Tibial nerve (tissue), 4 donors: ENCODE measurements around the gene SLC25A18. TPM values are rescaled to one million over a fixed set of nuclear protein-coding genes. Genes with fewer than 3 reads are reported as not detected.
"Not testable (repeated sequence)": the region's sequence is repeated elsewhere in the genome, so short reads cannot be mapped to it uniquely, and the experiment has no call there.

Experiments used
- DNase-seq, 2 donors: peaks; one replicate each; pipeline ENCODE4 v3.0.0-alpha.2; 2019; ENCODE audit warnings: low spot score in 2 of 2
- H3K27ac ChIP-seq, 4 donors: fragments of 200-600 bp; sonication (generic) in 3 of 4; one replicate each; pipeline ENCODE4 v1.5.1; 2017 to 2019; ENCODE audit warnings: mild to moderate bottlenecking in 1 of 4
- H3K27me3 ChIP-seq, 2 donors: fragments of 200-600 bp; sonication (generic) in 1 of 2; one replicate each; pipeline versions ENCODE4 v1.5.1 to v1.6.0; 2017 to 2019
- H3K36me3 ChIP-seq, 3 donors: fragments of 200-600 bp; sonication (generic); one replicate each; pipeline ENCODE4 v1.5.1; 2018 to 2019
- H3K4me1 ChIP-seq, 4 donors: fragments of 200-600 bp; sonication (generic) in 3 of 4; one replicate each; pipeline ENCODE4 v1.5.1; 2017 to 2019
- H3K4me3 ChIP-seq, 4 donors: fragments of 200-600 bp; sonication (generic) in 3 of 4; one replicate each; pipeline ENCODE4 v1.5.1; 2017 to 2019; ENCODE audit warnings: mild to moderate bottlenecking in 1 of 4, moderate library complexity in 1 of 4
- H3K9me3 ChIP-seq, 4 donors: fragments of 200-600 bp; sonication (generic) in 3 of 4; one replicate each; pipeline ENCODE4 v1.5.1; 2017 to 2019
- EP300 ChIP-seq, 2 donors: sonication (generic); formaldehyde crosslinking; IDR thresholded peaks; one replicate each; pipeline ENCODE4 v1.6.1; 2017; ENCODE audit warnings: antibody characterized with exemption in 2 of 2, mild to moderate bottlenecking in 1 of 2
- POLR2A ChIP-seq, 2 donors: fragments of 450-650 bp; IDR thresholded peaks; one replicate each; pipeline ENCODE4 v1.6.1; 2017; ENCODE audit warnings: antibody characterized with exemption in 2 of 2, mild to moderate bottlenecking in 2 of 2, moderate library complexity in 2 of 2
- WGBS, 2 donors: methylation state at CpG; one replicate each; pipeline ENCODE4 v1.1.5; 2018; 5-methylcytosine and 5-hydroxymethylcytosine counted together
- total RNA-seq, 4 donors: library from RNA; depleted of rRNA; stranded (reverse); fragments of >200 nt; gene quantifications; one replicate each; pipeline ENCODE4 v1.1.0, GENCODE V29; 2016
- TF ChIP-seq, protein P1 (sequence below), 5 experiments: fragments of 200-600 bp in 3 of 5; fragments of 450-650 bp in 2 of 5; sonication (generic) in 3 of 5; IDR thresholded peaks; one replicate each; pipeline ENCODE4 v1.5.1; 2016 to 2019; ENCODE audit warnings: antibody characterized with exemption in 5 of 5, mild to moderate bottlenecking in 3 of 5, moderate library complexity in 2 of 5

SLC25A18 gene
- 1 to 10 TPM; 2.2 to 5.9 (median 4.8) TPM for total RNA-seq

DNA sequence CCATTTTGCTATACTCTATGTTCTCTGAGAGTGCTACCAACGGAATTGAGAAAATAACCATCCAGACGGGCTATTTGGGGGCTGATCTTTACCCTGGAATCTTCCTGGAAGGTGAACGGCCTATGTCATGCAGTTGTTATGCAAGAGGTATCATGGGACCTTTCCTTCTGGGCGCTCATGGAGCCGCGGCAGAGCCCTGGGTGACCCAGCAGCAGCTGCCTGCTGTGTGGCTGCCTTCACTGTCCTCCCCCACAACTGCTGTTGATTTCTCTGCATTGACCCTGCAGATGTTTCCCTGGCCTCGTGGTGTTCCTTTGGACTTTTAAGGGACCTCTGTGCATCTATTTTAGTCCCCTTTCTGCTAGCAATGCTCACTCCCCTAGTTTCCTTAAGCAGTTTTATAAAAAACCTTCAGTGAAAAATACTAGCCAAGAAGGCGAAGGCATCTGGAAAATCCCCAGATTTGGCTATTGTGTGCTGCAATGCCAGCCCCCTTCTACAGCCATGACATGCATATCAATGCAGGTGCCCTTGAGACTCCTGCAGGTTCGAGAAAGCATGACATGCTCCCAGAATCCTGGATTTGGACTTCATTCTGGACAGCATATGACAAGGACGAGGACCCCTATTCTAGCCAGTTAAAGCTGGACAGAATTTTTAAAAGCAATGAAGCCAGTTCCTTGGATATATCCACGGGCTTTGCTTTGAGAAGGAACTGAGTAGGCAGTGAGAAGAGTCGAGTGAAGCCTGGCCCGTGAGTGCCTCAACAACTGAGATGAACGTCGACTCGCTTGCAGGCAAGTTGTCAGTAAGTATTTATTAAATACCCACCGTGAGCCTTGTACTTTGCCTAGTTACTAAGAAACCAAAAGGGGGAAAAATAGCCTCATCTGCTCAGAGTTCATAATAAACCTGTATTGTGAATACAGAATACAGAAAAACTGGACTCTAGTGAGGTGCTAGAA, at the start of gene SLC25A18:
Gene SLC25A18, plus strand, starts transcription at position 593 of the 965 bp plus-strand sequence. CDS start 16,447 bp downstream, outside the sequence.
- Histone ChIP-seq H3K4me3 (peak within 1 kb of the TSS in 2 of 4 donors; percentile 4 to 12), H3K4me1 (peaks cover 0 to 17% (median 8%) of the 10 kb centered on the region in 4 donors), H3K9me3 (no peaks in the 10 kb centered on the region), H3K27me3 (no peaks in the 10 kb centered on the region), H3K27ac (peak within 1 kb of the TSS; percentile 68 to 85 (median 77)), H3K36me3 (no peaks in the 10 kb centered on the region)
- 40% methylated on average over 17 of the region's 17 CpGs for WGBS, 2 donors
- DNase-seq = peak in 1 of 2 donors; percentile 50
- TF ChIP-seq EP300 (IDR thresholded peaks at IDR 0.05) (peak; percentile 72 to 82), POLR2A (IDR thresholded peaks at IDR 0.05) (no peak)
- TF ChIP-seq, protein P1, sequence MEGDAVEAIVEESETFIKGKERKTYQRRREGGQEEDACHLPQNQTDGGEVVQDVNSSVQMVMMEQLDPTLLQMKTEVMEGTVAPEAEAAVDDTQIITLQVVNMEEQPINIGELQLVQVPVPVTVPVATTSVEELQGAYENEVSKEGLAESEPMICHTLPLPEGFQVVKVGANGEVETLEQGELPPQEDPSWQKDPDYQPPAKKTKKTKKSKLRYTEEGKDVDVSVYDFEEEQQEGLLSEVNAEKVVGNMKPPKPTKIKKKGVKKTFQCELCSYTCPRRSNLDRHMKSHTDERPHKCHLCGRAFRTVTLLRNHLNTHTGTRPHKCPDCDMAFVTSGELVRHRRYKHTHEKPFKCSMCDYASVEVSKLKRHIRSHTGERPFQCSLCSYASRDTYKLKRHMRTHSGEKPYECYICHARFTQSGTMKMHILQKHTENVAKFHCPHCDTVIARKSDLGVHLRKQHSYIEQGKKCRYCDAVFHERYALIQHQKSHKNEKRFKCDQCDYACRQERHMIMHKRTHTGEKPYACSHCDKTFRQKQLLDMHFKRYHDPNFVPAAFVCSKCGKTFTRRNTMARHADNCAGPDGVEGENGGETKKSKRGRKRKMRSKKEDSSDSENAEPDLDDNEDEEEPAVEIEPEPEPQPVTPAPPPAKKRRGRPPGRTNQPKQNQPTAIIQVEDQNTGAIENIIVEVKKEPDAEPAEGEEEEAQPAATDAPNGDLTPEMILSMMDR (IDR thresholded peaks at IDR 0.05) = peak in 1 of 5 experiments; percentile 9

- Histone ChIP-seq H3K4me1 (no peaks in the 10 kb centered on the region), H3K27ac (no peak overlapping the region), H3K27me3 (peaks cover 0 to 4% of the 10 kb centered on the region in 2 donors), H3K4me3 (no peak overlapping the region), H3K9me3 (no peaks in the 10 kb centered on the region), H3K36me3 (no peaks in the 10 kb centered on the region)
- no peak for DNase-seq
- no peak for TF ChIP-seq EP300 (IDR thresholded peaks at IDR 0.05)
- TF ChIP-seq POLR2A (IDR thresholded peaks at IDR 0.05) = no peak
- TF ChIP-seq, protein P1 (IDR thresholded peaks at IDR 0.05) = no peak
- WGBS, 2 donors = 20 to 23% methylated on average over 2 of the region's 2 CpGs
These were observed 49.7 kb upstream of the SLC25A18 start for GRCh38 chr22:17513612-17514011.

DNA sequence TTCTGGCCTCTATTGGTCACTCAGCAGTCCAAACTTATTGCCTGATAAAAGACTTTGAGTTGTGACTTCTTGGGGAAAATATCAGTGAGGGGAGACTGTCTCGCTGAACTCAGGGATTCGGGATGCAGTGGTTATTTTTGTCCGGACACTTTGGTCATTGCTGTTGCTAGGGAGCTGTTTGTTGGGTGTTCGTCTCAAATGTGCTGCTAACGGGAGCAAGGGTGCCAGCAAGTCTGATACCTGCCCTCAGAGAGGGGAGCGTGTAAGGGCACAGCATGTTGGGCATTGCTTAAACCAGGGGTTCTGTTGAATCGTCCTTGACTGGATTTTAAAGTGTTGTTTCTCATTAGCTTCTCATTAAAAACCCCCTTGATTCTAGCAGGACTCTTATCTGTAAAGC, 49.2 kb upstream of the SLC25A18 start:
- Histone ChIP-seq H3K27me3 (peaks cover 0 to under 1% of the 10 kb centered on the region in 2 donors), H3K27ac (no peak overlapping the region), H3K9me3 (no peaks in the 10 kb centered on the region), H3K4me1 (no peaks in the 10 kb centered on the region), H3K4me3 (no peak overlapping the region), H3K36me3 (no peaks in the 10 kb centered on the region)
- WGBS, 2 donors = 75 to 79% methylated on average over 7 of the region's 7 CpGs
- TF ChIP-seq POLR2A (IDR thresholded peaks at IDR 0.05) (no peak), EP300 (IDR thresholded peaks at IDR 0.05) (no peak)
- TF ChIP-seq, protein P1 (IDR thresholded peaks at IDR 0.05) = no peak
- no peak for DNase-seq

DNA sequence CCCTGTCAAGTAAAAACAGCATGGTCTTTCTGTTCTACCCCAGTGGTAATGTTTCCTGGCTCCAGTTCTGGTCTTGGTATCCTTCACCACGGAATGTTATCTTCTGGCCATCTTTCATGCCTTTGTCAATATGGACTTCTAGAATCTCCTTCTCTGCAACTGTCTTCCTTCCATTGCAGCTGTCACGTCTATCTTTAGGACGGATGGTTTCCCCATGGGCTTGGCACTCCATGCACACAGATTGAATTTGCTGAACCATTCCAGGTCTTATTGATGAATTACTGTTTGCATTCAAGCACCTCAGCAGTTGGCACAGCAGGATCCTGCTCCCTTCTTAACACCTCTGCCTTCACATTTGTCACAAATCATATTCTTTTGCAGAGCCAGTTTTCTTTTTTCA, 44.9 kb upstream of the SLC25A18 start:
- WGBS, 2 donors = 74 to 82% methylated on average over 3 of the region's 3 CpGs
- no peak overlapping the region for H3K4me3 ChIP-seq
- no peaks in the 10 kb centered on the region for H3K4me1 ChIP-seq
- H3K9me3 ChIP-seq = no peaks in the 10 kb centered on the region
- TF ChIP-seq EP300 (IDR thresholded peaks at IDR 0.05) = no peak
- TF ChIP-seq, protein P1 (IDR thresholded peaks at IDR 0.05) = no peak
- TF ChIP-seq POLR2A (IDR thresholded peaks at IDR 0.05) = no peak
- H3K36me3 ChIP-seq = no peaks in the 10 kb centered on the region
- no peak for DNase-seq
- H3K27ac ChIP-seq = no peak overlapping the region
- no peaks in the 10 kb centered on the region for H3K27me3 ChIP-seq

GRCh38 chr22:17521971-17522370, 41.3 kb upstream of the SLC25A18 start:
- H3K4me1 ChIP-seq, H3K36me3 ChIP-seq, H3K9me3 ChIP-seq, DNase-seq, H3K27ac ChIP-seq, H3K4me3 ChIP-seq, H3K27me3 ChIP-seq: not testable (repeated sequence)
- 100% methylated on average over 1 of the region's 1 CpG for WGBS, 2 donors
